Measurements from ENCODE around the gene YTHDC1.

Gene YTHDC1

GRCh38 chr4:68336530-68336929 is 13.4 kb downstream of the YTHDC1 start:
- no peaks in the 10 kb centered on the region for H3K9me3 ChIP-seq (ENCODE audit: severe bottlenecking)
- H3K27ac ChIP-seq (ENCODE audit: poor library complexity, severe bottlenecking), result no peak overlapping the region
- no peak overlapping the region for H3K4me3 ChIP-seq (ENCODE audit: severe bottlenecking)
- H3K4me1 ChIP-seq (ENCODE audit: insufficient read depth, poor library complexity, severe bottlenecking), result peaks cover 22% of the 10 kb centered on the region
- peaks cover 76% of the 10 kb centered on the region for H3K36me3 ChIP-seq (ENCODE audit: low read depth)
- ATAC-seq (ENCODE audit: low read depth), result no peak
- no peaks in the 10 kb centered on the region for H3K27me3 ChIP-seq (ENCODE audit: insufficient read depth, poor library complexity, severe bottlenecking)
- no peak for DNase-seq (ENCODE audit: low spot score)
- no peak for TF ChIP-seq CTCF (IDR thresholded peaks at IDR 0.05; ENCODE audit: poor library complexity, severe bottlenecking)

DNA sequence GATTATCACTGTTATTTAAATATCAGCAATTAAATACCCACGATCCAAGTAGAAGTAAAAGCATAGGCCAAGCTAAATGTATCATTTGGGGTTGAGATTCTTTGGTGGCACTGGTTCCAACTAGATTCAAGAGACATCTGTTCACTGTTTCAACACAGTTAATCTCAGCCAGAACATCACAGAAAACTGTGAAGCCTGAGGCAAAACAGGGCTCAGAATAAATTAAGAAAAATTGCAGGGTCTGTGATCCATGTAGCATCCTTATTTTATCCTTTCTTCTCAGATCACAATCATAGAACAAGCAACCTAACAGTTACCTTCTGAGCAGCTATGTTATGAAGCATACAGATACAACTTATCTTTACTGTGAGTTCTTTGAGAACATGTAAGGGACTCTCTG is 23.7 kb downstream of the YTHDC1 start:
- no peaks in the 10 kb centered on the region for H3K9me3 ChIP-seq (ENCODE audit: severe bottlenecking)
- no peaks in the 10 kb centered on the region for H3K27me3 ChIP-seq (ENCODE audit: insufficient read depth, poor library complexity, severe bottlenecking)
- ATAC-seq (ENCODE audit: low read depth) (peak; percentile 10; the same call in 1 of the 3 replicates), DNase-seq (ENCODE audit: low spot score) (no peak)
- no peak for TF ChIP-seq CTCF (IDR thresholded peaks at IDR 0.05; ENCODE audit: poor library complexity, severe bottlenecking)
- no peak overlapping the region for H3K27ac ChIP-seq (ENCODE audit: poor library complexity, severe bottlenecking)
- peaks cover 99% of the 10 kb centered on the region for H3K36me3 ChIP-seq (ENCODE audit: low read depth)
- no peaks in the 10 kb centered on the region for H3K4me1 ChIP-seq (ENCODE audit: insufficient read depth, poor library complexity, severe bottlenecking)
- H3K4me3 ChIP-seq (ENCODE audit: severe bottlenecking), result no peak overlapping the region

DNA sequence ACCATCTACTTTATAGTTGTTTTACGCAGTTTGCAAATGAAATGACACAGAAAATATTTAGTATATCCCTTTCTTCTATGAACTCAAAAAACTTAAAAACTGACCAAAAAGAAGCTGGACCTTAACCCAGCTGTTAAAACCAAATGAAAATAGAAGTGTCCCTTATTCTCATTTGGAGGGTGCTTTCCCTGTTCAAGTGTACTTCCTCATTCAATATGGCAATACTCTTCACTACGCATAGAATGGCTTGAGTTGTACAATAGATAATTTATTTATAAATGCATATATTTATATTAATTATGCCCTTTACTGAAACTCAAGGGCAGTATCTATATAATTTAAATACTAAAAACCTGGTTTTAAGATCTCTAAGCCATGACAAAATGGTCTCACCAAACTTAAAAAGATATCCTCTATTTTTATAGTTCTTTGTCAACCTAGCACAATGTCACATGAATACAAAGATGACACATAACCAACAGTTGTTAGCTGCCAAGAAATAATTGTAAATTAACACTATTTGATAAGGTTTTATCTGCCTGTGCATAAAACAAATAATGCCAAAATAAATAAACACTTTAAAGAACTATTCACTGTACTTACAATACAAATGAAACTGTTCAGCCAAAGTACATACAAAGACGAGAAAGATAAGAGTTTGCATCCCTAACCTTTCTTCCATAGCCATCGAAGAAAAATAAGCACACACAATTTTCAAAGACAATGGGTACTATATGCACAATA is 25.2 kb downstream of the YTHDC1 start:
- H3K9me3 ChIP-seq (ENCODE audit: severe bottlenecking), result no peaks in the 10 kb centered on the region
- no peak overlapping the region for H3K27ac ChIP-seq (ENCODE audit: poor library complexity, severe bottlenecking)
- no peaks in the 10 kb centered on the region for H3K27me3 ChIP-seq (ENCODE audit: insufficient read depth, poor library complexity, severe bottlenecking)
- TF ChIP-seq CTCF (IDR thresholded peaks at IDR 0.05; ENCODE audit: poor library complexity, severe bottlenecking), result no peak
- ATAC-seq (ENCODE audit: low read depth), result no peak
- peaks cover 99% of the 10 kb centered on the region for H3K36me3 ChIP-seq (ENCODE audit: low read depth)
- DNase-seq (ENCODE audit: low spot score), result no peak
- H3K4me3 ChIP-seq (ENCODE audit: severe bottlenecking), result no peak overlapping the region
- no peaks in the 10 kb centered on the region for H3K4me1 ChIP-seq (ENCODE audit: insufficient read depth, poor library complexity, severe bottlenecking)

DNA sequence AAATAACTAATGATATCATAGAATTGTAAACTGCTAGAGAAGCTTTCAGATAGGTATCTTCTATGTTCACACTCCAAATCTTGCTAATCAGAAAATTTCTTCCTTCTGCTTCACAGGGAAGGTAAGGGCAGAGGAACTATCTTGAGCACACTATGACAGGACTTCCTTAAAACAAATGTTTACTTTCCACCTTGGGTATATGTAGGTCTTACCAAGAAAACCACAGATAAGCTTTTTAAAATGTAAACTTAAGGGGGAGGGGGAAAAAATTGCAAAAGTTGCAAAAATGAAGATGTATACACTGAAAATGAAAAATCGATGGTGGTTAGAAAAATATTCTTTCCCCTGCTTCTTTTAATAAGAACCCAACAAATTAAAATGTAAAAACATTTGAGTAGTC is 30.9 kb downstream of the YTHDC1 start:
- TF ChIP-seq CTCF (IDR thresholded peaks at IDR 0.05; ENCODE audit: poor library complexity, severe bottlenecking), result no peak
- no peak overlapping the region for H3K4me3 ChIP-seq (ENCODE audit: severe bottlenecking)
- DNase-seq (ENCODE audit: low spot score), result no peak
- H3K4me1 ChIP-seq (ENCODE audit: insufficient read depth, poor library complexity, severe bottlenecking), result no peaks in the 10 kb centered on the region
- no peaks in the 10 kb centered on the region for H3K27me3 ChIP-seq (ENCODE audit: insufficient read depth, poor library complexity, severe bottlenecking)
- H3K27ac ChIP-seq (ENCODE audit: poor library complexity, severe bottlenecking), result no peak overlapping the region
- no peak for ATAC-seq (ENCODE audit: low read depth)
- H3K36me3 ChIP-seq (ENCODE audit: low read depth), result peaks cover 100% of the 10 kb centered on the region
- no peaks in the 10 kb centered on the region for H3K9me3 ChIP-seq (ENCODE audit: severe bottlenecking)

All from RWPE2 (cell line).